ENCODE results near the gene SENP7.

DNA sequence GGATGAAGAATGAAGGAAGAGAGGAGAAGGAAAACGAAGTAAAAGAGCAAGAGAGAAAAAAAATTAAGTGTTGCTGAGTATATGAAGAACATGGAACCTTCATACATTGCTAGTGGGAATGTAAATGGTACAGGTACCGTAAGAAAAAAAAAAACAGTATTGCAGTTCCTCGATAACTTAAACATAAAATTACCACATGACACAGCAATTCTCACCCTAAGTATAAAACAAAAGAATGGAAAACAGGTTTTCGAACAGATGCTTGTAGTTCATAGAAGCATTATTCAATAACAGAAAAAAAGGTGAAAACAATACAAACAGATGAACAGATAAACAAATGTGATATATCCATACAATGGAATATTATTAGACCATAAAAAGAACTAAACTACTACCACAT, 51.6 kb downstream of the SENP7 start:
- TF ChIP-seq, protein P1, sequence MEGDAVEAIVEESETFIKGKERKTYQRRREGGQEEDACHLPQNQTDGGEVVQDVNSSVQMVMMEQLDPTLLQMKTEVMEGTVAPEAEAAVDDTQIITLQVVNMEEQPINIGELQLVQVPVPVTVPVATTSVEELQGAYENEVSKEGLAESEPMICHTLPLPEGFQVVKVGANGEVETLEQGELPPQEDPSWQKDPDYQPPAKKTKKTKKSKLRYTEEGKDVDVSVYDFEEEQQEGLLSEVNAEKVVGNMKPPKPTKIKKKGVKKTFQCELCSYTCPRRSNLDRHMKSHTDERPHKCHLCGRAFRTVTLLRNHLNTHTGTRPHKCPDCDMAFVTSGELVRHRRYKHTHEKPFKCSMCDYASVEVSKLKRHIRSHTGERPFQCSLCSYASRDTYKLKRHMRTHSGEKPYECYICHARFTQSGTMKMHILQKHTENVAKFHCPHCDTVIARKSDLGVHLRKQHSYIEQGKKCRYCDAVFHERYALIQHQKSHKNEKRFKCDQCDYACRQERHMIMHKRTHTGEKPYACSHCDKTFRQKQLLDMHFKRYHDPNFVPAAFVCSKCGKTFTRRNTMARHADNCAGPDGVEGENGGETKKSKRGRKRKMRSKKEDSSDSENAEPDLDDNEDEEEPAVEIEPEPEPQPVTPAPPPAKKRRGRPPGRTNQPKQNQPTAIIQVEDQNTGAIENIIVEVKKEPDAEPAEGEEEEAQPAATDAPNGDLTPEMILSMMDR (IDR thresholded peaks at IDR 0.05; ENCODE audit: insufficient read depth, low read depth, low read length) = no peak
- no peak for TF ChIP-seq EZH2 (IDR thresholded peaks at IDR 0.05; ENCODE audit: insufficient read depth, low read length)

Data from astrocyte (in vitro differentiated cells and primary cell).